HCT116 (cell line): Measurements from ENCODE around the gene ANXA5. TPM values are rescaled to one million over a fixed set of nuclear protein-coding genes. Genes with fewer than 3 reads are reported as not detected.

Experiments
- ATAC-seq: fragments of 200-7000 bp; cut with Tn5 transposase; 2 replicates; pipeline ENCODE4 v1.9.1; 2020; ENCODE audit warnings: mild to moderate bottlenecking, moderate library complexity
- BruUV-seq: library from RNA; stranded (reverse); fragments of 400-500 nt; replicated peaks from 2 replicates; lab custom pipeline; 2021; lab: Mats Ljungman, UMichigan
- CTCF ChIA-PET: fragments of 300-600 bp; sonication (Branson Sonifier 250); formaldehyde crosslinking; loops from one replicate; lab custom pipeline; 2021; ENCODE audit warnings: antibody characterized with exemption; lab: Charles Lee
- POLR2A ChIA-PET: fragments of 300-600, 350-600 bp; sonication (Branson Sonifier 250); formaldehyde crosslinking; loops from one replicate; lab custom pipeline; 2021; ENCODE audit warnings: antibody characterized with exemption; lab: Charles Lee
- RAD21 ChIA-PET, 2 experiments: fragments of 300-600 bp; sonication (Branson Sonifier 250); formaldehyde crosslinking; loops; one replicate each; lab custom pipeline; 2023; ENCODE audit warnings: low total read pairs in 2 of 2; ENCODE audit not compliant: uncharacterized antibody in 2 of 2, unreplicated experiment in 2 of 2, low non-redundant PET in 1 of 2; lab: Charles Lee
- DNase-seq: peaks from one replicate; pipeline ENCODE4 v3.0.0-alpha.2; 2010; ENCODE audit warnings: low read depth, low spot score
- H2AFZ ChIP-seq: fragments of 200-600 bp; shearing (Covaris generic), sonication (generic); 2 replicates; pipeline ENCODE4 v1.6.1; 2017; ENCODE audit warnings: low read depth, mixed run types, mixed read lengths, antibody characterized with exemption, low read length; ENCODE audit not compliant: poor library complexity, severe bottlenecking
- H3K27ac ChIP-seq: 2 replicates; pipeline ENCODE4 v1.5.1; 2012; ENCODE audit warnings: low read depth, low read length
- H3K27me3 ChIP-seq: fragments of 200-600 bp; sonication (generic); 2 replicates; pipeline ENCODE4 v1.6.1; 2016; ENCODE audit warnings: mixed run types, low read length, mixed read lengths; ENCODE audit not compliant: insufficient read depth
- H3K36me3 ChIP-seq, 2 experiments: fragments of 200-500 bp in 1 of 2; fragments of 200-600 bp in 1 of 2; sonication (Bioruptor generic) in 1 of 2; sonication (generic) in 1 of 2; 2 replicates each; pipeline versions ENCODE4 v1.5.1 to v1.6.1; 2014 to 2016; ENCODE audit warnings: low read length in 2 of 2, inconsistent platforms in 1 of 2, mixed read lengths in 1 of 2, mixed run types in 1 of 2; ENCODE audit not compliant: insufficient read depth in 2 of 2, control insufficient read depth in 1 of 2
- H3K4me1 ChIP-seq, 2 experiments: fragments of 200-600 bp in 1 of 2; sonication (generic) in 1 of 2; 2 replicates each; pipeline versions ENCODE4 v1.5.1 to v1.6.1; 2012 to 2017; ENCODE audit warnings: low read length in 2 of 2, inconsistent platforms in 1 of 2, mild to moderate bottlenecking in 1 of 2, mixed read lengths in 1 of 2, mixed run types in 1 of 2, moderate library complexity in 1 of 2; ENCODE audit not compliant: insufficient read depth in 2 of 2, control insufficient read depth in 1 of 2
- H3K4me2 ChIP-seq: fragments of 200-600 bp; sonication (generic); 2 replicates; pipeline ENCODE4 v1.6.1; 2017; ENCODE audit warnings: mixed run types, low read length, mixed read lengths
- H3K4me3 ChIP-seq, 2 experiments: fragments of 200-600 bp in 1 of 2; sonication (generic) in 1 of 2; replicated peaks in 1 of 2; 2 replicates each; pipeline ENCODE4 v1.5.1; 2011 to 2016; ENCODE audit warnings: low read length in 2 of 2, control low read depth in 1 of 2, low read depth in 1 of 2, mild to moderate bottlenecking in 1 of 2, mixed read lengths in 1 of 2, mixed run types in 1 of 2
- H3K79me2 ChIP-seq: fragments of 200-600 bp; sonication (generic); 2 replicates; pipeline ENCODE4 v1.6.1; 2017; ENCODE audit warnings: mild to moderate bottlenecking, mixed run types, low read length, moderate library complexity, mixed read lengths; ENCODE audit not compliant: insufficient read depth
- H3K9ac ChIP-seq: fragments of 200-600 bp; sonication (generic); 2 replicates; pipeline ENCODE4 v1.6.1; 2016; ENCODE audit warnings: low read length, mixed read lengths
- H3K9me2 ChIP-seq: fragments of 200-600 bp; sonication (generic), shearing (Covaris generic); 2 replicates; pipeline ENCODE4 v1.6.1; 2017; ENCODE audit warnings: mixed run types, mild to moderate bottlenecking, moderate library complexity; ENCODE audit not compliant: insufficient read depth
- H3K9me3 ChIP-seq, 2 experiments: fragments of 200-500 bp in 1 of 2; fragments of 200-600 bp in 1 of 2; sonication (Bioruptor generic) in 1 of 2; sonication (generic) in 1 of 2; 2 replicates each; pipeline ENCODE4 v1.6.1; 2014 to 2017; ENCODE audit warnings: low read length in 2 of 2, mixed read lengths in 2 of 2, inconsistent platforms in 1 of 2, low read depth in 1 of 2, mild to moderate bottlenecking in 1 of 2, mixed run types in 1 of 2, moderate library complexity in 1 of 2; ENCODE audit not compliant: control insufficient read depth in 1 of 2, insufficient read depth in 1 of 2
- H4K20me1 ChIP-seq: fragments of 200-600 bp; sonication (generic), shearing (Covaris generic); 2 replicates; pipeline ENCODE4 v1.6.1; 2017; ENCODE audit warnings: mixed run types, mild to moderate bottlenecking, moderate library complexity; ENCODE audit not compliant: insufficient read depth
- CEBPB ChIP-seq: IDR thresholded peaks from 2 replicates; pipeline ENCODE4 v1.6.1; 2012; ENCODE audit warnings: low read depth
- CTCF ChIP-seq, 3 experiments: fragments of 200-600 bp in 1 of 3; sonication (generic) in 1 of 3; IDR thresholded peaks in 2 of 3; conservative IDR thresholded peaks in 1 of 3; 2 replicates each; pipeline ENCODE4 v1.5.1; 2012 to 2017; ENCODE audit warnings: low read depth in 2 of 3, low read length in 2 of 3, antibody characterized with exemption in 1 of 3, borderline replicate concordance in 1 of 3, control low read depth in 1 of 3, mild to moderate bottlenecking in 1 of 3, mixed read lengths in 1 of 3, mixed run types in 1 of 3, moderate library complexity in 1 of 3; ENCODE audit not compliant: insufficient read depth in 1 of 3
- EGR1 ChIP-seq: IDR thresholded peaks from 2 replicates; pipeline ENCODE4 v1.6.1; 2012; ENCODE audit warnings: low read depth
- ELF1 ChIP-seq: IDR thresholded peaks from 2 replicates; pipeline ENCODE4 v1.6.1; 2012; ENCODE audit warnings: low read depth, borderline replicate concordance
- EZH2 ChIP-seq: fragments of 200-600 bp; sonication (generic); IDR thresholded peaks from 2 replicates; pipeline ENCODE4 v1.6.1; 2017; ENCODE audit warnings: antibody characterized with exemption, mixed run types
- EZH2phosphoT487 ChIP-seq: fragments of 200-600 bp; IDR thresholded peaks from 2 replicates; pipeline ENCODE4 v1.6.1; 2018; ENCODE audit warnings: antibody characterized with exemption, borderline replicate concordance
- FOSL1 ChIP-seq: IDR thresholded peaks from 2 replicates; pipeline ENCODE4 v1.6.1; 2012; ENCODE audit warnings: low read depth
- JUND ChIP-seq: IDR thresholded peaks from 2 replicates; pipeline ENCODE4 v1.6.1; 2012
- POLR2A ChIP-seq: IDR thresholded peaks from 2 replicates; pipeline ENCODE4 v1.7.0; 2011; ENCODE audit warnings: borderline replicate concordance; ENCODE audit not compliant: insufficient read depth, insufficient read length; ENCODE audit errors: extremely low read depth
- POLR2AphosphoS5 ChIP-seq: IDR thresholded peaks from 2 replicates; pipeline ENCODE4 v1.6.1; 2011; ENCODE audit warnings: mild to moderate bottlenecking, low read depth, low read length, moderate library complexity
- RAD21 ChIP-seq: IDR thresholded peaks from 2 replicates; pipeline ENCODE4 v1.6.1; 2012; ENCODE audit warnings: low read depth, mild to moderate bottlenecking
- SP1 ChIP-seq: IDR thresholded peaks from 2 replicates; pipeline ENCODE4 v1.6.1; 2012; ENCODE audit warnings: low read depth
- SRF ChIP-seq: IDR thresholded peaks from 2 replicates; pipeline ENCODE4 v1.6.1; 2012; ENCODE audit warnings: low read depth
- TCF7L2 ChIP-seq: IDR thresholded peaks from 2 replicates; pipeline ENCODE4 v1.7.0; 2011; ENCODE audit warnings: borderline replicate concordance, inconsistent platforms; ENCODE audit not compliant: insufficient read depth, insufficient read length; ENCODE audit errors: extremely low read depth
- YY1 ChIP-seq: IDR thresholded peaks from 2 replicates; pipeline ENCODE4 v1.6.1; 2011; ENCODE audit warnings: low read length, low read depth, moderate library complexity, mild to moderate bottlenecking; ENCODE audit not compliant: insufficient replicate concordance; ENCODE audit errors: extremely low read depth
- ZFX ChIP-seq: fragments of 450-650 bp; IDR thresholded peaks from 2 replicates; pipeline ENCODE4 v1.6.1; 2017
- intact Hi-C: fragments of 100-400 bp; cut with micrococcal nuclease; formaldehyde crosslinking; loops from 2 replicates; pipeline ENCODE4 v1.10.0; 2022
- total RNA-seq: library from RNA; stranded (reverse); gene quantifications from one replicate; pipeline ENCODE4 v1.2.1, GENCODE V29; 2021; ENCODE audit not compliant: unreplicated experiment
- TF ChIP-seq, protein P1 (sequence below): IDR thresholded peaks from 2 replicates; pipeline ENCODE4 v1.6.1; 2012; ENCODE audit warnings: low read depth
- TF ChIP-seq, protein P2 (sequence below): IDR thresholded peaks from 2 replicates; pipeline ENCODE4 v1.6.1; 2012

Gene ANXA5
- total RNA-seq, 1 experiment from 2014 or later: 186 TPM

DNA sequence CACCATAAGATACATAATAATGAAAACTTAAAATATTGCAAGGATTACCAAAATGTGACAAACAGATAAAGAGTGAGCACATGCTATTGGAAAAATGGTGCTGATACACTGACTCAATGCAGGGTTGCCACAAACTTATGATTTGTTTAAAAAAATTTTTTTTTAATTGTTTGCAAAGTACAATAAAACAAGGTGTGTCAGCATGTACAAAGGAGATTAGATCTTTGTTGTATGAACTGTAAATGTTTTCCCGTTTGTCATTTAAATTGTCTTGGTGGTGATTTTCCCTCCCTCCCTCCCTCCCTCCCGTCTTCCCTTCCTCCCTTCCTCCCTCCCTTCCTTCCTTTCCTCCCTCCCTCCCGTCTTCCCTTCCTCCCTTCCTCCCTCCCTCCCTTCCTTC is 31.4 kb downstream of the ANXA5 start:
- Histone ChIP-seq H3K79me2 (no peaks in the 10 kb centered on the region), H4K20me1 (no peaks in the 10 kb centered on the region), H3K9me3 (no peaks in the 10 kb centered on the region), H3K9ac (no peak overlapping the region), H3K36me3 (peaks cover 14 to 37% of the 10 kb centered on the region in 2 experiments; a peak in 3 of 4 replicates), H3K4me3 (no peak overlapping the region), H2AFZ (no peak overlapping the region), H3K27me3 (no peaks in the 10 kb centered on the region), H3K4me2 (no peak overlapping the region), H3K27ac (no peak overlapping the region), H3K4me1 (no peaks in the 10 kb centered on the region), H3K9me2 (no peaks in the 10 kb centered on the region)
- ATAC-seq (no peak), DNase-seq (no peak)
- TF ChIP-seq ELF1 (no peak), SP1 (no peak), EZH2 (no peak), EGR1 (no peak), TCF7L2 (no peak), YY1 (no peak), ZFX (no peak), CEBPB (no peak), POLR2AphosphoS5 (no peak), POLR2A (no peak), SRF (no peak), FOSL1 (no peak), CTCF (IDR thresholded peaks at IDR 0.05 in 2 of 3, conservative IDR thresholded peaks at IDR 0.05 in 1 of 3; ENCODE audit: borderline replicate concordance in 1 of 3, insufficient read depth in 1 of 3, low read depth in 2 of 3, low read length in 2 of 3) (no peak), EZH2phosphoT487 (no peak), RAD21 (no peak), JUND (no peak)
- TF ChIP-seq, protein P1, sequence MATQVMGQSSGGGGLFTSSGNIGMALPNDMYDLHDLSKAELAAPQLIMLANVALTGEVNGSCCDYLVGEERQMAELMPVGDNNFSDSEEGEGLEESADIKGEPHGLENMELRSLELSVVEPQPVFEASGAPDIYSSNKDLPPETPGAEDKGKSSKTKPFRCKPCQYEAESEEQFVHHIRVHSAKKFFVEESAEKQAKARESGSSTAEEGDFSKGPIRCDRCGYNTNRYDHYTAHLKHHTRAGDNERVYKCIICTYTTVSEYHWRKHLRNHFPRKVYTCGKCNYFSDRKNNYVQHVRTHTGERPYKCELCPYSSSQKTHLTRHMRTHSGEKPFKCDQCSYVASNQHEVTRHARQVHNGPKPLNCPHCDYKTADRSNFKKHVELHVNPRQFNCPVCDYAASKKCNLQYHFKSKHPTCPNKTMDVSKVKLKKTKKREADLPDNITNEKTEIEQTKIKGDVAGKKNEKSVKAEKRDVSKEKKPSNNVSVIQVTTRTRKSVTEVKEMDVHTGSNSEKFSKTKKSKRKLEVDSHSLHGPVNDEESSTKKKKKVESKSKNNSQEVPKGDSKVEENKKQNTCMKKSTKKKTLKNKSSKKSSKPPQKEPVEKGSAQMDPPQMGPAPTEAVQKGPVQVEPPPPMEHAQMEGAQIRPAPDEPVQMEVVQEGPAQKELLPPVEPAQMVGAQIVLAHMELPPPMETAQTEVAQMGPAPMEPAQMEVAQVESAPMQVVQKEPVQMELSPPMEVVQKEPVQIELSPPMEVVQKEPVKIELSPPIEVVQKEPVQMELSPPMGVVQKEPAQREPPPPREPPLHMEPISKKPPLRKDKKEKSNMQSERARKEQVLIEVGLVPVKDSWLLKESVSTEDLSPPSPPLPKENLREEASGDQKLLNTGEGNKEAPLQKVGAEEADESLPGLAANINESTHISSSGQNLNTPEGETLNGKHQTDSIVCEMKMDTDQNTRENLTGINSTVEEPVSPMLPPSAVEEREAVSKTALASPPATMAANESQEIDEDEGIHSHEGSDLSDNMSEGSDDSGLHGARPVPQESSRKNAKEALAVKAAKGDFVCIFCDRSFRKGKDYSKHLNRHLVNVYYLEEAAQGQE: no peak
- TF ChIP-seq, protein P2, sequence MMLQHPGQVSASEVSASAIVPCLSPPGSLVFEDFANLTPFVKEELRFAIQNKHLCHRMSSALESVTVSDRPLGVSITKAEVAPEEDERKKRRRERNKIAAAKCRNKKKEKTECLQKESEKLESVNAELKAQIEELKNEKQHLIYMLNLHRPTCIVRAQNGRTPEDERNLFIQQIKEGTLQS: no peak
- CTCF ChIA-PET: no interaction called here
- POLR2A ChIA-PET: no interaction called here
- RAD21 ChIA-PET: no interaction called here
- BruUV-seq: no TSS peak
- intact Hi-C loops: loop anchor here (5.0 kb wide), 1 partner anchor 62 kb away; no protein-coding TSS in a partner anchor
